HAP-1 (cell line): ENCODE results near the gene RNF19B.
"Not testable (repeated sequence)": the region's sequence is repeated elsewhere in the genome, so short reads cannot be mapped to it uniquely, and the experiment has no call there.

Source experiments
- DNase-seq, 2 experiments: peaks; one replicate each; pipeline ENCODE4 v3.0.0-alpha.2; 2016 to 2020; ENCODE audit warnings: low spot score in 2 of 2
- H3K27me3 ChIP-seq: fragments of 250-450 bp; sonication (Bioruptor Pico); 2 replicates; pipeline ENCODE4 v1.5.1; 2020; ENCODE audit warnings: low read depth, mild to moderate bottlenecking, moderate library complexity
- H3K36me3 ChIP-seq: fragments of 250-450 bp; sonication (Bioruptor Pico); replicated peaks from 2 replicates; pipeline ENCODE4 v1.5.1; 2020; ENCODE audit warnings: mild to moderate bottlenecking
- H3K4me1 ChIP-seq: fragments of 250-450 bp; sonication (Bioruptor Pico); 2 replicates; pipeline ENCODE4 v1.5.1; 2020; ENCODE audit warnings: mild to moderate bottlenecking
- H3K4me3 ChIP-seq: fragments of 250-450 bp; sonication (Bioruptor Pico); 2 replicates; pipeline ENCODE4 v1.5.1; 2020; ENCODE audit warnings: mild to moderate bottlenecking, moderate library complexity
- H3K9me3 ChIP-seq: fragments of 250-450 bp; sonication (Bioruptor Pico); 2 replicates; pipeline ENCODE4 v1.5.1; 2020; ENCODE audit warnings: mild to moderate bottlenecking, moderate library complexity
- in situ Hi-C: fragments of 300-500 bp; cut with MboI; formaldehyde crosslinking; loops from 3 replicates; pipeline ENCODE4 v1.14.3; 2020; ENCODE audit warnings: low sequenced_read_pairs, inconsistent platforms, mixed read lengths

RNF19B gene

GRCh38 chr1:32925403-32926162 is 39.0 kb downstream of the RNF19B start:
- Histone ChIP-seq H3K27me3 (no peaks in the 10 kb centered on the region), H3K9me3 (no peaks in the 10 kb centered on the region), H3K4me1 (no peaks in the 10 kb centered on the region), H3K36me3 (no peaks in the 10 kb centered on the region), H3K4me3 (no peak overlapping the region)
- in situ Hi-C loops = no loop called here
- DNase-seq = peak in 1 of 2 experiments; percentile 33

- no peaks in the 10 kb centered on the region for H3K27me3 ChIP-seq
- no peaks in the 10 kb centered on the region for H3K4me1 ChIP-seq
- in situ Hi-C loops = no loop called here
- DNase-seq = peak in 1 of 2 experiments; percentile 32
- H3K9me3 ChIP-seq = no peaks in the 10 kb centered on the region
- H3K4me3 ChIP-seq = no peak overlapping the region
- no peaks in the 10 kb centered on the region for H3K36me3 ChIP-seq
These were observed 39.7 kb downstream of the RNF19B start for GRCh38 chr1:32924881-32925344.

- Histone ChIP-seq H3K4me1 (no peaks in the 10 kb centered on the region), H3K9me3 (no peaks in the 10 kb centered on the region), H3K36me3 (no peaks in the 10 kb centered on the region), H3K4me3 (no peak overlapping the region), H3K27me3 (no peaks in the 10 kb centered on the region)
- in situ Hi-C loops = no loop called here
- DNase-seq = no peak
These were observed 43.8 kb downstream of the RNF19B start for GRCh38 chr1:32920833-32921232.

- Histone ChIP-seq H3K9me3 (no peaks in the 10 kb centered on the region), H3K4me3 (no peak overlapping the region), H3K36me3 (no peaks in the 10 kb centered on the region), H3K4me1 (no peaks in the 10 kb centered on the region), H3K27me3 (no peaks in the 10 kb centered on the region)
- DNase-seq = no peak
- in situ Hi-C loops = no loop called here
These were observed 44.5 kb downstream of the RNF19B start for GRCh38 chr1:32919811-32920733.

GRCh38 chr1:32918179-32918578 is 46.4 kb downstream of the RNF19B start:
- Histone ChIP-seq H3K9me3 (no peaks in the 10 kb centered on the region), H3K27me3 (no peaks in the 10 kb centered on the region), H3K36me3 (no peaks in the 10 kb centered on the region), H3K4me1 (no peaks in the 10 kb centered on the region), H3K4me3 (no peak overlapping the region)
- in situ Hi-C loops = no loop called here
- DNase-seq = no peak

GRCh38 chr1:32917521-32917920 is 47.1 kb downstream of the RNF19B start:
- no peak for DNase-seq
- in situ Hi-C loops = no loop called here
- Histone ChIP-seq H3K36me3 (no peaks in the 10 kb centered on the region), H3K27me3 (no peaks in the 10 kb centered on the region), H3K9me3 (no peaks in the 10 kb centered on the region), H3K4me3 (no peak overlapping the region), H3K4me1 (no peaks in the 10 kb centered on the region)

- Histone ChIP-seq H3K9me3 (no peaks in the 10 kb centered on the region), H3K36me3 (no peaks in the 10 kb centered on the region), H3K27me3 (no peaks in the 10 kb centered on the region), H3K4me3 (no peak overlapping the region), H3K4me1 (no peaks in the 10 kb centered on the region)
- DNase-seq = no peak
- in situ Hi-C loops = no loop called here
These were observed 48.6 kb downstream of the RNF19B start for GRCh38 chr1:32915766-32916706.

GRCh38 chr1:32910319-32910718 is 54.3 kb downstream of the RNF19B start:
- no peak for DNase-seq
- in situ Hi-C loops = no loop called here
- no peaks in the 10 kb centered on the region for H3K36me3 ChIP-seq
- H3K9me3 ChIP-seq = no peaks in the 10 kb centered on the region
- peaks cover 2% of the 10 kb centered on the region for H3K27me3 ChIP-seq
- H3K4me3 ChIP-seq = no peak overlapping the region
- no peaks in the 10 kb centered on the region for H3K4me1 ChIP-seq

GRCh38 chr1:32907435-32907834 is 57.2 kb downstream of the RNF19B start:
- H3K36me3 ChIP-seq = no peaks in the 10 kb centered on the region
- H3K4me1 ChIP-seq = no peaks in the 10 kb centered on the region
- peaks cover 2% of the 10 kb centered on the region for H3K27me3 ChIP-seq
- in situ Hi-C loops = no loop called here
- no peaks in the 10 kb centered on the region for H3K9me3 ChIP-seq
- H3K4me3 ChIP-seq = no peak overlapping the region
- DNase-seq = no peak

GRCh38 chr1:32906654-32907053 is 58.0 kb downstream of the RNF19B start:
- H3K27me3 ChIP-seq = peaks cover 2% of the 10 kb centered on the region
- no peak for DNase-seq
- H3K4me1 ChIP-seq = 0 out of 2 replicates have a peak, but pooled peaks cover under 1% of the 10 kb centered on the region
- no peaks in the 10 kb centered on the region for H3K9me3 ChIP-seq
- H3K4me3 ChIP-seq = no peak overlapping the region
- in situ Hi-C loops = no loop called here
- no peaks in the 10 kb centered on the region for H3K36me3 ChIP-seq

GRCh38 chr1:32905588-32905987 is 59.0 kb downstream of the RNF19B start:
- H3K4me3 ChIP-seq, H3K27me3 ChIP-seq, DNase-seq, H3K4me1 ChIP-seq, H3K36me3 ChIP-seq, H3K9me3 ChIP-seq, in situ Hi-C loops: not testable (repeated sequence)

GRCh38 chr1:32904797-32905196 is 59.8 kb downstream of the RNF19B start:
- in situ Hi-C loops = no loop called here
- DNase-seq = no peak
- Histone ChIP-seq H3K36me3 (no peaks in the 10 kb centered on the region), H3K9me3 (no peaks in the 10 kb centered on the region), H3K4me3 (no peak overlapping the region), H3K27me3 (peaks cover 2% of the 10 kb centered on the region), H3K4me1 (peaks cover 6% of the 10 kb centered on the region; the same call in 1 of the 2 replicates)
